ENCODE measurements around the gene XRCC4. TPM values are rescaled to one million over a fixed set of nuclear protein-coding genes. Genes with fewer than 3 reads are reported as not detected.

XRCC4 gene
- total and polyA plus RNA-seq, 2 of the 13 experiments (the other 11 are each of a cell fraction or from before 2014, with no cell fraction given): 2.8 to 12.6 TPM

DNA sequence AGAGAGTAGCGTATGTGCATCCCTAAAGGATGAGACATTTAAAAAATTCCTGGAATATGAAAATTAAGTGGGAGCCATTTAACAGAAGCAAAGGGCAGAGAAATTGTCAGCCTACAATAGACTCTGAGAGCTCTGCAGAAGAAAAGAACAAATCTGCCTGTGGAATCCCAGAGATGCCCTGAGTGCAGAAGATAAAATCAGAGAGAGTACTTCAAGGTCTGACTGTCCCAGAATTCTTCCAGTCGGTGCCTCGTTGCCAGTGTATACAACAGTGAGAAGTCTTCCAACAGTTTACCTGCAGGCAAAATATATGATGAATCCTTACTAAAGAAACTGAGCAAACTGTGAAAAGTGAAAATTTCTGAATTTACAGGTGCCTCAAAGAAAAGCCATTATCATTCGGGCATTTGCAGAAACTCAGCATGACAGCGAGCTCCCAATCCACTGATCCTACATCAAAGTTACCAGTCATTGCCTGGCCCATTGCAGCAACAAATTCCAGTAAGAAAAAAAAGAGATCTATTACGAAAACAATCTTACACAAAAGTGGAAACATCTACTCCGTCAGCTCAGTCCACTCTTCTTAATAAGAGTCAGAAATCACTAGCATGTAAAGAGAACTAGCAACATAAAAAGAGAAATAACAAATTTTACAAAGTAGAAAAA, 301.4 kb downstream of the XRCC4 start (continued):
- TF ChIP-seq, protein P1, sequence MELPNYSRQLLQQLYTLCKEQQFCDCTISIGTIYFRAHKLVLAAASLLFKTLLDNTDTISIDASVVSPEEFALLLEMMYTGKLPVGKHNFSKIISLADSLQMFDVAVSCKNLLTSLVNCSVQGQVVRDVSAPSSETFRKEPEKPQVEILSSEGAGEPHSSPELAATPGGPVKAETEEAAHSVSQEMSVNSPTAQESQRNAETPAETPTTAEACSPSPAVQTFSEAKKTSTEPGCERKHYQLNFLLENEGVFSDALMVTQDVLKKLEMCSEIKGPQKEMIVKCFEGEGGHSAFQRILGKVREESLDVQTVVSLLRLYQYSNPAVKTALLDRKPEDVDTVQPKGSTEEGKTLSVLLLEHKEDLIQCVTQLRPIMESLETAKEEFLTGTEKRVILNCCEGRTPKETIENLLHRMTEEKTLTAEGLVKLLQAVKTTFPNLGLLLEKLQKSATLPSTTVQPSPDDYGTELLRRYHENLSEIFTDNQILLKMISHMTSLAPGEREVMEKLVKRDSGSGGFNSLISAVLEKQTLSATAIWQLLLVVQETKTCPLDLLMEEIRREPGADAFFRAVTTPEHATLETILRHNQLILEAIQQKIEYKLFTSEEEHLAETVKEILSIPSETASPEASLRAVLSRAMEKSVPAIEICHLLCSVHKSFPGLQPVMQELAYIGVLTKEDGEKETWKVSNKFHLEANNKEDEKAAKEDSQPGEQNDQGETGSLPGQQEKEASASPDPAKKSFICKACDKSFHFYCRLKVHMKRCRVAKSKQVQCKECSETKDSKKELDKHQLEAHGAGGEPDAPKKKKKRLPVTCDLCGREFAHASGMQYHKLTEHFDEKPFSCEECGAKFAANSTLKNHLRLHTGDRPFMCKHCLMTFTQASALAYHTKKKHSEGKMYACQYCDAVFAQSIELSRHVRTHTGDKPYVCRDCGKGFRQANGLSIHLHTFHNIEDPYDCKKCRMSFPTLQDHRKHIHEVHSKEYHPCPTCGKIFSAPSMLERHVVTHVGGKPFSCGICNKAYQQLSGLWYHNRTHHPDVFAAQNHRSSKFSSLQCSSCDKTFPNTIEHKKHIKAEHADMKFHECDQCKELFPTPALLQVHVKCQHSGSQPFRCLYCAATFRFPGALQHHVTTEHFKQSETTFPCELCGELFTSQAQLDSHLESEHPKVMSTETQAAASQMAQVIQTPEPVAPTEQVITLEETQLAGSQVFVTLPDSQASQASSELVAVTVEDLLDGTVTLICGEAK (IDR thresholded peaks at IDR 0.05): no peak
- TF ChIP-seq, protein P1 (CRISPR knock-in tag; IDR thresholded peaks at IDR 0.05): no peak
- TF ChIP-seq ZNF788 (CRISPR knock-in tag; IDR thresholded peaks at IDR 0.05; ENCODE audit: borderline replicate concordance): no peak
- TF ChIP-seq ASH2L (IDR thresholded peaks at IDR 0.05; ENCODE audit: insufficient read length, low read depth, low read length): no peak
